ENCODE results near the gene PPT2. TPM values are rescaled to one million over a fixed set of nuclear protein-coding genes. Genes with fewer than 3 reads are reported as not detected.

Gene PPT2
- total and polyA plus RNA-seq, 2 experiments from 2014 or later, result 27.2 to 34.3 TPM

DNA sequence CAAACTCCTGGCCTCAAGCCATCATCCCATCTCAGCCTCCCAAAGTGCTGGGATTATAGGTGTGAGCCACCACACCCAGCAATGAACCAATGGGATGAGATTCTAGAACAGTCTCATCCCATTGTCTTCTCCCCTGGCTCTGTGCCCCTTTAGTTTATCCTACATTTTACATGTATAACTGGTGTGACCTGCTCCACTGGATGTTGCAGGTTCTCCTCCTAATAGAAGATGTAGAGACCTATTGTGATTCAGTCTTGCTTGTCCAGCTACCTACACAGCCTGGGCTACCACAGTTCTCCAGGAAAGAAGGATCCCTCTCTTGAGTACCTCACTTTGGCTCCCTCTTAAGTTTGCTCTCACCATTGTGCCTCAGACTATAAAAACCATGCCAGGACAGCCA is 21.8 kb upstream of the PPT2 start:
- H3K27me3 ChIP-seq, result no peaks in the 10 kb centered on the region
- DNase-seq (ENCODE audit: low spot score), result no peak
- H3K4me2 ChIP-seq, result no peak overlapping the region
- peaks cover 14% of the 10 kb centered on the region for H3K79me2 ChIP-seq
- no peaks in the 10 kb centered on the region for H4K20me1 ChIP-seq (ENCODE audit: insufficient read depth, poor library complexity, severe bottlenecking)
- no peak overlapping the region for H2AFZ ChIP-seq
- no peak for TF ChIP-seq CTCF (IDR thresholded peaks at IDR 0.05; ENCODE audit: poor library complexity)
- TF ChIP-seq EZH2 (IDR thresholded peaks at IDR 0.05; ENCODE audit: borderline replicate concordance), result no peak
- no peak for TF ChIP-seq EZH2phosphoT487 (IDR thresholded peaks at IDR 0.05; ENCODE audit: low read depth, severe bottlenecking, unreplicated experiment)
- no peaks in the 10 kb centered on the region for H3K9me3 ChIP-seq (ENCODE audit: low read depth)
- peaks cover 7% of the 10 kb centered on the region for H3K4me1 ChIP-seq (ENCODE audit: insufficient read depth)
- H3K36me3 ChIP-seq (replicated peaks; ENCODE audit: insufficient read depth, low read depth), result no peaks in the 10 kb centered on the region
- H3K4me3 ChIP-seq, result no peak overlapping the region
- no peak overlapping the region for H3K27ac ChIP-seq
- no peaks in the 10 kb centered on the region for H3K9me2 ChIP-seq (replicated peaks; ENCODE audit: insufficient read depth)

DNA sequence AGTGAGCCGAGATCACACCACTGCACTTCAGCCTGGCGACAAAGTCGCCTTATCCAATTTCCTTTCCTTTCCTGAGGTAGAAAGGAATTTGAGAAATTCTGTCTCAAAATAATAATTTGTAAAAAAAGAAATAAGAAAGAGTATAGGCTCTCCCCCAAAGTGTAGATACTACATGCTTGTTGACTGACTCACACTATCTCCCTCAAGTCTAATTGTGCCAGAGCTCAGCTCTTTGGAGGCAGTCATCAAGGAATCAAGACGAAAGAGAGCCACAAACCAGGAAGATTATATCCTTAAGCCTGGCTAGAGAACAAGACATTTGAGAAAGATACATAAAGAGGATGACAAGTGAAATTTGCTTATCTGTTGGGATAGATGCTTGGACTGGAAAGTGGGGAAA is 20.2 kb upstream of the PPT2 start:
- Histone ChIP-seq H4K20me1 (ENCODE audit: insufficient read depth, poor library complexity, severe bottlenecking) (no peaks in the 10 kb centered on the region), H3K9me3 (ENCODE audit: low read depth) (no peaks in the 10 kb centered on the region), H3K36me3 (replicated peaks; ENCODE audit: insufficient read depth, low read depth) (no peaks in the 10 kb centered on the region), H3K4me1 (ENCODE audit: insufficient read depth) (peaks cover 2% of the 10 kb centered on the region), H3K4me2 (no peak overlapping the region), H3K9me2 (replicated peaks; ENCODE audit: insufficient read depth) (no peaks in the 10 kb centered on the region), H3K4me3 (no peak overlapping the region), H2AFZ (no peak overlapping the region), H3K27ac (no peak overlapping the region), H3K27me3 (no peaks in the 10 kb centered on the region), H3K79me2 (peaks cover 9% of the 10 kb centered on the region)
- WGBS (ENCODE audit: low lambda C conversion rate, missing lambda C conversion rate), result 85% methylated on average over 4 of the region's 4 CpGs
- TF ChIP-seq EZH2 (IDR thresholded peaks at IDR 0.05; ENCODE audit: borderline replicate concordance) (no peak), CTCF (IDR thresholded peaks at IDR 0.05; ENCODE audit: poor library complexity) (no peak), EZH2phosphoT487 (IDR thresholded peaks at IDR 0.05; ENCODE audit: low read depth, severe bottlenecking, unreplicated experiment) (no peak)
- DNase-seq (ENCODE audit: low spot score), result no peak

DNA sequence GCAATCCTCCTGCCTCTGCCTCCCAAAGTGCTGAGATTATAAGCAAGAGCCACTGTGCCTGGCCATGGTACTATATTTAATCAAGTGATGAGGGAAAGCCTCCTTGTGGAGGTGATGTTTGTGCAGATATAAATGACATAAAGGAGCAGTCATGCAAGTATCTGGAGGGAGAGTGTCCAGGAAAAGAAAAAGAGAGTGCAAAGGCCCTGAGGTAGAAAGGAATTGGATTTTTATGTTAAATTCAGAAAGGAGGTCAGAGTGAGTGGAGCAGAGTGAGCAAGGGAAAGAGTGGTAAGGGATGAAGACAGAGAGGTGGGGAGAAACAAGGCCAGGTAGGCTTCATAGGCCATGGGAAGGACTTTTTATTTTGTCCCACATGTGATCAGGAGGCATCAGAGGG is 16.5 kb upstream of the PPT2 start:
- Histone ChIP-seq H3K4me2 (no peak overlapping the region), H3K9me3 (ENCODE audit: low read depth) (no peaks in the 10 kb centered on the region), H3K4me1 (ENCODE audit: insufficient read depth) (peaks cover 12% of the 10 kb centered on the region), H3K36me3 (replicated peaks; ENCODE audit: insufficient read depth, low read depth) (no peaks in the 10 kb centered on the region), H3K9me2 (replicated peaks; ENCODE audit: insufficient read depth) (no peaks in the 10 kb centered on the region), H4K20me1 (ENCODE audit: insufficient read depth, poor library complexity, severe bottlenecking) (no peaks in the 10 kb centered on the region), H3K4me3 (no peak overlapping the region), H3K27ac (no peak overlapping the region), H2AFZ (no peak overlapping the region), H3K79me2 (no peaks in the 10 kb centered on the region), H3K27me3 (no peaks in the 10 kb centered on the region)
- DNase-seq (ENCODE audit: low spot score), result no peak
- TF ChIP-seq EZH2 (IDR thresholded peaks at IDR 0.05; ENCODE audit: borderline replicate concordance) (no peak), EZH2phosphoT487 (IDR thresholded peaks at IDR 0.05; ENCODE audit: low read depth, severe bottlenecking, unreplicated experiment) (no peak), CTCF (IDR thresholded peaks at IDR 0.05; ENCODE audit: poor library complexity) (no peak)

DNA sequence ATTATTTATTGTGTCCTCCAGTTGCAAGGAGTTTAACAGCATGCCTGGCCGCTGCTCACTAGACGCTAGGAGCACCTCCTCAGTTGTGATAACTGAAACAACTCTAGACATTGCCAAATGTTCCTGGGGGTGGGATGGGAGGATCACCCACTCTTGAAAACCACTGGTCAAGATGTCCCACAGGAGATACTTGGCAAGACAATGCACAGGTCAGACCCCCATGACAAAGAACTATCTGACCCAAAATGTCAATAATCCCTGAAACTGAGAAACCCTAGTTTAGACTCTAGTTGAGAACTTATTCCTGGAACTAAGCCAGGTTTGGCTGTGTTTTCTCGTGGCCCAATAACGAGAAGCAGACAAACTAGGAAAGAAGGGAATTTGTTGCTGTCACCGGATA is 14.4 kb upstream of the PPT2 start:
- H3K79me2 ChIP-seq, result no peaks in the 10 kb centered on the region
- WGBS (ENCODE audit: low lambda C conversion rate, missing lambda C conversion rate), result 72% methylated on average over 5 of the region's 5 CpGs
- no peak overlapping the region for H2AFZ ChIP-seq
- H3K4me2 ChIP-seq, result no peak overlapping the region
- H3K9me3 ChIP-seq (ENCODE audit: low read depth), result no peaks in the 10 kb centered on the region
- TF ChIP-seq EZH2phosphoT487 (IDR thresholded peaks at IDR 0.05; ENCODE audit: low read depth, severe bottlenecking, unreplicated experiment), result no peak
- no peak for TF ChIP-seq EZH2 (IDR thresholded peaks at IDR 0.05; ENCODE audit: borderline replicate concordance)
- TF ChIP-seq CTCF (IDR thresholded peaks at IDR 0.05; ENCODE audit: poor library complexity), result no peak
- H3K36me3 ChIP-seq (replicated peaks; ENCODE audit: insufficient read depth, low read depth), result no peaks in the 10 kb centered on the region
- H3K4me1 ChIP-seq (ENCODE audit: insufficient read depth), result peaks cover 12% of the 10 kb centered on the region
- DNase-seq (ENCODE audit: low spot score), result no peak
- no peaks in the 10 kb centered on the region for H4K20me1 ChIP-seq (ENCODE audit: insufficient read depth, poor library complexity, severe bottlenecking)
- no peaks in the 10 kb centered on the region for H3K9me2 ChIP-seq (replicated peaks; ENCODE audit: insufficient read depth)
- no peaks in the 10 kb centered on the region for H3K27me3 ChIP-seq
- H3K27ac ChIP-seq, result peak overlapping the region; percentile 8
- H3K4me3 ChIP-seq, result no peak overlapping the region
